ENCODE measurements around the gene RBM20. TPM values are rescaled to one million over a fixed set of nuclear protein-coding genes. Genes with fewer than 3 reads are reported as not detected.

The RBM20 gene
- total and polyA plus RNA-seq, 2 of the 13 experiments (the other 11 are each of a cell fraction or from before 2014, with no cell fraction given): 0.02 to 0.22 TPM

- TF ChIP-seq, protein P1, sequence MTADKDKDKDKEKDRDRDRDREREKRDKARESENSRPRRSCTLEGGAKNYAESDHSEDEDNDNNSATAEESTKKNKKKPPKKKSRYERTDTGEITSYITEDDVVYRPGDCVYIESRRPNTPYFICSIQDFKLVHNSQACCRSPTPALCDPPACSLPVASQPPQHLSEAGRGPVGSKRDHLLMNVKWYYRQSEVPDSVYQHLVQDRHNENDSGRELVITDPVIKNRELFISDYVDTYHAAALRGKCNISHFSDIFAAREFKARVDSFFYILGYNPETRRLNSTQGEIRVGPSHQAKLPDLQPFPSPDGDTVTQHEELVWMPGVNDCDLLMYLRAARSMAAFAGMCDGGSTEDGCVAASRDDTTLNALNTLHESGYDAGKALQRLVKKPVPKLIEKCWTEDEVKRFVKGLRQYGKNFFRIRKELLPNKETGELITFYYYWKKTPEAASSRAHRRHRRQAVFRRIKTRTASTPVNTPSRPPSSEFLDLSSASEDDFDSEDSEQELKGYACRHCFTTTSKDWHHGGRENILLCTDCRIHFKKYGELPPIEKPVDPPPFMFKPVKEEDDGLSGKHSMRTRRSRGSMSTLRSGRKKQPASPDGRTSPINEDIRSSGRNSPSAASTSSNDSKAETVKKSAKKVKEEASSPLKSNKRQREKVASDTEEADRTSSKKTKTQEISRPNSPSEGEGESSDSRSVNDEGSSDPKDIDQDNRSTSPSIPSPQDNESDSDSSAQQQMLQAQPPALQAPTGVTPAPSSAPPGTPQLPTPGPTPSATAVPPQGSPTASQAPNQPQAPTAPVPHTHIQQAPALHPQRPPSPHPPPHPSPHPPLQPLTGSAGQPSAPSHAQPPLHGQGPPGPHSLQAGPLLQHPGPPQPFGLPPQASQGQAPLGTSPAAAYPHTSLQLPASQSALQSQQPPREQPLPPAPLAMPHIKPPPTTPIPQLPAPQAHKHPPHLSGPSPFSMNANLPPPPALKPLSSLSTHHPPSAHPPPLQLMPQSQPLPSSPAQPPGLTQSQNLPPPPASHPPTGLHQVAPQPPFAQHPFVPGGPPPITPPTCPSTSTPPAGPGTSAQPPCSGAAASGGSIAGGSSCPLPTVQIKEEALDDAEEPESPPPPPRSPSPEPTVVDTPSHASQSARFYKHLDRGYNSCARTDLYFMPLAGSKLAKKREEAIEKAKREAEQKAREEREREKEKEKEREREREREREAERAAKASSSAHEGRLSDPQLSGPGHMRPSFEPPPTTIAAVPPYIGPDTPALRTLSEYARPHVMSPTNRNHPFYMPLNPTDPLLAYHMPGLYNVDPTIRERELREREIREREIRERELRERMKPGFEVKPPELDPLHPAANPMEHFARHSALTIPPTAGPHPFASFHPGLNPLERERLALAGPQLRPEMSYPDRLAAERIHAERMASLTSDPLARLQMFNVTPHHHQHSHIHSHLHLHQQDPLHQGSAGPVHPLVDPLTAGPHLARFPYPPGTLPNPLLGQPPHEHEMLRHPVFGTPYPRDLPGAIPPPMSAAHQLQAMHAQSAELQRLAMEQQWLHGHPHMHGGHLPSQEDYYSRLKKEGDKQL (CRISPR knock-in tag; IDR thresholded peaks at IDR 0.05; ENCODE audit: low read depth): 0 out of 2 replicates have a peak, but pooled peaks have one; percentile 47
- TF ChIP-seq, protein P2, sequence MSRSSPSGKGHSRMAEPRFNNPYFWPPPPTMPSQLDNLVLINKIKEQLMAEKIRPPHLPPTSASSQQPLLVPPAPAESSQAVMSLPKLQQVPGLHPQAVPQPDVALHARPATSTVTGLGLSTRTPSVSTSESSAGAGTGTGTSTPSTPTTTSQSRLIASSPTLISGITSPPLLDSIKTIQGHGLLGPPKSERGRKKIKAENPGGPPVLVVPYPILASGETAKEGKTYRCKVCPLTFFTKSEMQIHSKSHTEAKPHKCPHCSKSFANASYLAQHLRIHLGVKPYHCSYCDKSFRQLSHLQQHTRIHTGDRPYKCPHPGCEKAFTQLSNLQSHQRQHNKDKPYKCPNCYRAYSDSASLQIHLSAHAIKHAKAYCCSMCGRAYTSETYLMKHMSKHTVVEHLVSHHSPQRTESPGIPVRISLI (CRISPR knock-in tag; IDR thresholded peaks at IDR 0.05; ENCODE audit: borderline replicate concordance): peak; percentile 62; the same call in 1 of the 2 replicates
- TF ChIP-seq, protein P3, sequence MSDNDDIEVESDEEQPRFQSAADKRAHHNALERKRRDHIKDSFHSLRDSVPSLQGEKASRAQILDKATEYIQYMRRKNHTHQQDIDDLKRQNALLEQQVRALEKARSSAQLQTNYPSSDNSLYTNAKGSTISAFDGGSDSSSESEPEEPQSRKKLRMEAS (IDR thresholded peaks at IDR 0.05): peak; percentile 49
- TF ChIP-seq HNF1B (CRISPR knock-in tag; IDR thresholded peaks at IDR 0.05) (peak; percentile 51; the same call in 1 of the 2 replicates), RCOR2 (CRISPR knock-in tag; IDR thresholded peaks at IDR 0.05) (peak; percentile 37), TBX2 (CRISPR knock-in tag; IDR thresholded peaks at IDR 0.05; ENCODE audit: borderline replicate concordance) (peak; percentile 89), EP300 (IDR thresholded peaks at IDR 0.05; ENCODE audit: low read depth in 2 of 2, low read length in 2 of 2) (peak in 1 of 2 experiments; percentile 49; a peak in 1 of 4 replicates), EP300 (CRISPR knock-in tag; IDR thresholded peaks at IDR 0.05; ENCODE audit: borderline replicate concordance) (no peak; the same call in 1 of the 2 replicates), ZNF12 (CRISPR knock-in tag; IDR thresholded peaks at IDR 0.05) (peak; percentile 40; the same call in 1 of the 2 replicates), FOXP4 (CRISPR knock-in tag; IDR thresholded peaks at IDR 0.05) (peak; percentile 89), ZNF629 (CRISPR knock-in tag; conservative IDR thresholded peaks at IDR 0.05) (peak; percentile 84)
- TF ChIP-seq, protein P4, sequence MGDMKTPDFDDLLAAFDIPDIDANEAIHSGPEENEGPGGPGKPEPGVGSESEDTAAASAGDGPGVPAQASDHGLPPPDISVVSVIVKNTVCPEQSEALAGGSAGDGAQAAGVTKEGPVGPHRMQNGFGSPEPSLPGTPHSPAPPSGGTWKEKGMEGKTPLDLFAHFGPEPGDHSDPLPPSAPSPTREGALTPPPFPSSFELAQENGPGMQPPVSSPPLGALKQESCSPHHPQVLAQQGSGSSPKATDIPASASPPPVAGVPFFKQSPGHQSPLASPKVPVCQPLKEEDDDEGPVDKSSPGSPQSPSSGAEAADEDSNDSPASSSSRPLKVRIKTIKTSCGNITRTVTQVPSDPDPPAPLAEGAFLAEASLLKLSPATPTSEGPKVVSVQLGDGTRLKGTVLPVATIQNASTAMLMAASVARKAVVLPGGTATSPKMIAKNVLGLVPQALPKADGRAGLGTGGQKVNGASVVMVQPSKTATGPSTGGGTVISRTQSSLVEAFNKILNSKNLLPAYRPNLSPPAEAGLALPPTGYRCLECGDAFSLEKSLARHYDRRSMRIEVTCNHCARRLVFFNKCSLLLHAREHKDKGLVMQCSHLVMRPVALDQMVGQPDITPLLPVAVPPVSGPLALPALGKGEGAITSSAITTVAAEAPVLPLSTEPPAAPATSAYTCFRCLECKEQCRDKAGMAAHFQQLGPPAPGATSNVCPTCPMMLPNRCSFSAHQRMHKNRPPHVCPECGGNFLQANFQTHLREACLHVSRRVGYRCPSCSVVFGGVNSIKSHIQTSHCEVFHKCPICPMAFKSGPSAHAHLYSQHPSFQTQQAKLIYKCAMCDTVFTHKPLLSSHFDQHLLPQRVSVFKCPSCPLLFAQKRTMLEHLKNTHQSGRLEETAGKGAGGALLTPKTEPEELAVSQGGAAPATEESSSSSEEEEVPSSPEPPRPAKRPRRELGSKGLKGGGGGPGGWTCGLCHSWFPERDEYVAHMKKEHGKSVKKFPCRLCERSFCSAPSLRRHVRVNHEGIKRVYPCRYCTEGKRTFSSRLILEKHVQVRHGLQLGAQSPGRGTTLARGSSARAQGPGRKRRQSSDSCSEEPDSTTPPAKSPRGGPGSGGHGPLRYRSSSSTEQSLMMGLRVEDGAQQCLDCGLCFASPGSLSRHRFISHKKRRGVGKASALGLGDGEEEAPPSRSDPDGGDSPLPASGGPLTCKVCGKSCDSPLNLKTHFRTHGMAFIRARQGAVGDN (CRISPR knock-in tag; IDR thresholded peaks at IDR 0.05): peak; percentile 54
Observed at GRCh38 chr10:110857265-110858171, 213.4 kb downstream of the RBM20 start (continued).
